SK-N-SH (cell line): ENCODE results near the gene FZD10. TPM values are rescaled to one million over a fixed set of nuclear protein-coding genes. Genes with fewer than 3 reads are reported as not detected.

Experiments used
- CTCF ChIA-PET: fragments of 300-600, 350-600 bp; formaldehyde crosslinking; extraction: SDS; loops from one replicate; lab custom pipeline; 2021; lab: Yijun Ruan, JAX
- POLR2A ChIA-PET: fragments of 350-600 bp; sonication (Branson Sonifier 250); formaldehyde crosslinking; extraction: SDS; loops from one replicate; lab custom pipeline; 2020; ENCODE audit warnings: antibody characterized with exemption, inconsistent platforms; lab: Yijun Ruan, JAX
- DNase-seq: peaks from one replicate; pipeline ENCODE4 v3.0.0; 2012
- H2AFZ ChIP-seq: fragments of 200-600 bp; sonication (generic); 2 replicates; pipeline ENCODE4 v1.8.1; 2016; ENCODE audit warnings: antibody characterized with exemption, mild to moderate bottlenecking, low read depth
- H3F3A ChIP-seq: fragments of 200-600 bp; sonication (generic); replicated peaks from 2 replicates; pipeline ENCODE3; 2016; ENCODE audit warnings: antibody characterized with exemption, mild to moderate bottlenecking; ENCODE audit not compliant: insufficient read depth
- H3K27ac ChIP-seq, 2 experiments: fragments of 200-500 bp in 1 of 2; fragments of 200-600 bp in 1 of 2; sonication (Bioruptor generic) in 1 of 2; sonication (generic), shearing (Covaris generic) in 1 of 2; 2 replicates each; pipeline versions ENCODE4 v1.5.1 to v1.6.1; 2014 to 2016; ENCODE audit warnings: low read depth in 2 of 2, inconsistent platforms in 1 of 2, low read length in 1 of 2, mild to moderate bottlenecking in 1 of 2, mixed read lengths in 1 of 2
- H3K27me3 ChIP-seq: fragments of 200-600 bp; sonication (generic), shearing (Covaris generic); 2 replicates; pipeline ENCODE4 v1.6.1; 2016; ENCODE audit warnings: mixed run types; ENCODE audit not compliant: insufficient read depth
- H3K36me3 ChIP-seq, 2 experiments: fragments of 200-500 bp in 1 of 2; fragments of 200-600 bp in 1 of 2; sonication (Bioruptor generic) in 1 of 2; sonication (generic) in 1 of 2; replicated peaks in 1 of 2; 2 replicates each; pipeline versions ENCODE3 to v1.5.1; 2014 to 2016; ENCODE audit warnings: low read length in 1 of 2, mild to moderate bottlenecking in 1 of 2; ENCODE audit not compliant: insufficient read depth in 2 of 2, control insufficient read depth in 1 of 2
- H3K4me1 ChIP-seq, 2 experiments: fragments of 200-500 bp in 1 of 2; fragments of 200-600 bp in 1 of 2; sonication (Bioruptor generic) in 1 of 2; sonication (generic), shearing (Covaris generic) in 1 of 2; 2 replicates each; pipeline versions ENCODE4 v1.5.1 to v1.6.1; 2014 to 2016; ENCODE audit warnings: low read depth in 1 of 2, low read length in 1 of 2, mixed run types in 1 of 2; ENCODE audit not compliant: insufficient read depth in 2 of 2, control insufficient read depth in 1 of 2
- H3K4me2 ChIP-seq: fragments of 200-600 bp; sonication (generic), shearing (Covaris generic); 2 replicates; pipeline ENCODE4 v1.6.1; 2017; ENCODE audit warnings: mixed run types
- H3K4me3 ChIP-seq, 2 experiments: fragments of 200-500 bp in 1 of 2; fragments of 200-600 bp in 1 of 2; sonication (Bioruptor generic) in 1 of 2; sonication (generic), shearing (Covaris generic) in 1 of 2; 2 replicates each; pipeline versions ENCODE4 v1.5.1 to v1.8.1; 2014 to 2016; ENCODE audit warnings: low read depth in 2 of 2, inconsistent platforms in 1 of 2, low read length in 1 of 2, mild to moderate bottlenecking in 1 of 2, mixed read lengths in 1 of 2, moderate library complexity in 1 of 2
- H3K79me2 ChIP-seq: fragments of 200-600 bp; sonication (generic); 2 replicates; pipeline ENCODE4 v1.8.1; 2017; ENCODE audit warnings: mild to moderate bottlenecking; ENCODE audit not compliant: insufficient read depth
- H3K9ac ChIP-seq: fragments of 200-600 bp; sonication (generic); 2 replicates; pipeline ENCODE4 v1.6.1; 2017; ENCODE audit warnings: mixed run types
- H3K9me2 ChIP-seq: fragments of 200-600 bp; sonication (generic); 2 replicates; pipeline ENCODE4 v1.6.1; 2017; ENCODE audit warnings: mixed run types
- H3K9me3 ChIP-seq: fragments of 200-600 bp; sonication (generic); 2 replicates; pipeline ENCODE4 v1.6.1; 2017; ENCODE audit warnings: mixed run types, mild to moderate bottlenecking, moderate library complexity
- H4K20me1 ChIP-seq: fragments of 200-600 bp; sonication (generic); 2 replicates; pipeline ENCODE4 v1.6.1; 2017; ENCODE audit warnings: mild to moderate bottlenecking, mixed run types; ENCODE audit not compliant: insufficient read depth
- ELF1 ChIP-seq: IDR thresholded peaks from 2 replicates; pipeline ENCODE4 v1.4.0; 2012
- EP300 ChIP-seq, 2 experiments: IDR thresholded peaks; 2 replicates each; pipeline versions ENCODE4 v1.4.0 to v1.6.1; 2012; ENCODE audit warnings: borderline replicate concordance in 1 of 2, low read depth in 1 of 2, low read length in 1 of 2
- EZH2phosphoT487 ChIP-seq: fragments of 200-600 bp; sonication (generic); IDR thresholded peaks from 2 replicates; pipeline ENCODE4 v1.6.1; 2017; ENCODE audit warnings: low read depth, mixed run types, mild to moderate bottlenecking, antibody characterized with exemption, moderate library complexity, borderline replicate concordance
- FOSL2 ChIP-seq: IDR thresholded peaks from 2 replicates; pipeline ENCODE4 v1.4.0; 2012; ENCODE audit warnings: low read depth, mild to moderate bottlenecking, moderate library complexity, borderline replicate concordance
- GABPA ChIP-seq: IDR thresholded peaks from 2 replicates; pipeline ENCODE4 v1.4.0; 2012; ENCODE audit warnings: low read depth, mild to moderate bottlenecking
- GATA2 ChIP-seq: sonication (generic); formaldehyde crosslinking; IDR thresholded peaks from 2 replicates; pipeline ENCODE4 v1.5.0; 2020; ENCODE audit warnings: mild to moderate bottlenecking, missing genetic modification reagents
- IRF3 ChIP-seq: fragments of 150-350 bp; IDR thresholded peaks from 2 replicates; pipeline ENCODE4 v1.6.1; 2016; ENCODE audit warnings: mild to moderate bottlenecking, low read depth, low read length
- JUND ChIP-seq: IDR thresholded peaks from 2 replicates; pipeline ENCODE4 v1.4.0; 2012
- MAX ChIP-seq: IDR thresholded peaks from 2 replicates; pipeline ENCODE4 v1.4.0; 2012; ENCODE audit warnings: low read depth
- MEF2A ChIP-seq: IDR thresholded peaks from 2 replicates; pipeline ENCODE4 v1.4.0; 2012; ENCODE audit warnings: low read depth, borderline replicate concordance
- MXI1 ChIP-seq: IDR thresholded peaks from 2 replicates; pipeline ENCODE4 v1.6.1; 2012; ENCODE audit warnings: mild to moderate bottlenecking, low read depth, low read length, improper control_type of control experiment
- NFIC ChIP-seq: IDR thresholded peaks from 2 replicates; pipeline ENCODE4 v1.4.0; 2012; ENCODE audit warnings: borderline replicate concordance
- RFX5 ChIP-seq: IDR thresholded peaks from 2 replicates; pipeline ENCODE4 v1.6.1; 2012; ENCODE audit warnings: mild to moderate bottlenecking, improper control_type of control experiment, low read length
- SMC3 ChIP-seq: IDR thresholded peaks from 2 replicates; pipeline ENCODE4 v1.6.1; 2012; ENCODE audit warnings: low read depth, low read length, improper control_type of control experiment
- TAF1 ChIP-seq: IDR thresholded peaks from 2 replicates; pipeline ENCODE4 v1.6.1; 2012; ENCODE audit warnings: low read depth, mild to moderate bottlenecking, low read length, moderate library complexity, borderline replicate concordance
- TEAD4 ChIP-seq: IDR thresholded peaks from 2 replicates; pipeline ENCODE4 v1.4.0; 2012; ENCODE audit warnings: mild to moderate bottlenecking, borderline replicate concordance; ENCODE audit not compliant: insufficient read depth
- USF1 ChIP-seq: IDR thresholded peaks from 2 replicates; pipeline ENCODE4 v1.4.0; 2012; ENCODE audit warnings: low read depth, borderline replicate concordance
- USF2 ChIP-seq: fragments of 150-350 bp; IDR thresholded peaks from 2 replicates; pipeline ENCODE4 v1.6.1; 2017; ENCODE audit warnings: antibody characterized with exemption, low read length, low read depth, borderline replicate concordance
- YY1 ChIP-seq: IDR thresholded peaks from 2 replicates; pipeline ENCODE4 v1.4.0; 2012; ENCODE audit warnings: low read depth, mild to moderate bottlenecking
- WGBS: methylation state at CpG from one replicate; pipeline ENCODE4 v1.1.6; 2017; ENCODE audit warnings: low lambda C conversion rate; 5-methylcytosine and 5-hydroxymethylcytosine counted together
- polyA plus RNA-seq, 3 experiments: library from polyadenylated mRNA; depleted of rRNA; stranded (reverse); fragments of >200 nt; gene quantifications; 2 replicates each; pipeline ENCODE4 v1.2.3, GENCODE V29; 2012

Gene FZD10
- polyA plus RNA-seq, 1 of the 3 experiments (the other 2 are of a cell fraction) = not detected

GRCh38 chr12:130167537-130167936 lies 5.3 kb downstream of the FZD10 start:
- H3F3A ChIP-seq = no peaks in the 10 kb centered on the region
- CTCF ChIA-PET = interaction anchor here (1.4 to 2.2 kb wide), 3 partner anchors 125 to 140 kb away, joined by 3 to 6 read pairs (median 5); no protein-coding TSS in a partner anchor
- DNase-seq = no peak

GRCh38 chr12:130169256-130169655 lies 7.0 kb downstream of the FZD10 start:
- DNase-seq = no peak
- Histone ChIP-seq H3K9me3 (no peaks in the 10 kb centered on the region), H3K4me2 (no peak overlapping the region), H3K4me1 (no peaks in the 10 kb centered on the region), H2AFZ (no peak overlapping the region), H4K20me1 (no peaks in the 10 kb centered on the region), H3K79me2 (no peaks in the 10 kb centered on the region), H3K9me2 (no peaks in the 10 kb centered on the region), H3F3A (no peaks in the 10 kb centered on the region), H3K9ac (no peak overlapping the region), H3K27me3 (no peaks in the 10 kb centered on the region), H3K4me3 (no peak overlapping the region), H3K27ac (no peak overlapping the region), H3K36me3 (no peaks in the 10 kb centered on the region)
- ChIA-PET POLR2A (no interaction called here), CTCF (interaction anchor here (1.5 kb wide), 1 partner anchor 127 kb away, joined by 7 read pairs; no protein-coding TSS in a partner anchor)
- TF ChIP-seq GABPA (no peak), TAF1 (no peak), USF2 (no peak), IRF3 (no peak), MXI1 (no peak), FOSL2 (no peak), NFIC (no peak), YY1 (no peak), JUND (no peak), SMC3 (no peak), RFX5 (no peak), TEAD4 (no peak), MEF2A (no peak), MAX (no peak), EZH2phosphoT487 (no peak)
- WGBS = 4% methylated on average over 6 of the region's 6 CpGs

More at GRCh38 chr12:130167537-130167936, 5.3 kb downstream of the FZD10 start:
- Histone ChIP-seq H3K27ac (no peak overlapping the region), H3K4me3 (no peak overlapping the region), H3K9me2 (no peaks in the 10 kb centered on the region), H3K4me2 (no peak overlapping the region), H4K20me1 (no peaks in the 10 kb centered on the region), H3K9ac (no peak overlapping the region), H2AFZ (no peak overlapping the region), H3K79me2 (no peaks in the 10 kb centered on the region), H3K36me3 (no peaks in the 10 kb centered on the region), H3K27me3 (no peaks in the 10 kb centered on the region), H3K4me1 (no peaks in the 10 kb centered on the region), H3K9me3 (no peaks in the 10 kb centered on the region)
- TF ChIP-seq TAF1 (no peak), GATA2 (CRISPR knock-in tag) (no peak), USF1 (no peak), YY1 (no peak), MEF2A (no peak), EP300 (IDR thresholded peaks at IDR 0.05; ENCODE audit: borderline replicate concordance in 1 of 2, low read depth in 1 of 2, low read length in 1 of 2) (no peak), ELF1 (no peak), NFIC (no peak), MAX (no peak)
- POLR2A ChIA-PET = no interaction called here
- 0% methylated on average over 1 of the region's 1 CpG for WGBS
